Activated CD8-positive, alpha-beta memory T cell treated with anti-CD3 and anti-CD28 coated beads for 4 hours (primary cell): Measurements from ENCODE around the gene MMP23B.
"Not testable (repeated sequence)": the region's sequence is repeated elsewhere in the genome, so short reads cannot be mapped to it uniquely, and the experiment has no call there.

Source experiments
- DNase-seq, 2 donors: peaks; one replicate each; pipeline ENCODE4 v3.0.0-alpha.2; 2020; ENCODE audit warnings: low read depth in 2 of 2

The MMP23B gene

GRCh38 chr1:1666526-1666925 is 34.6 kb downstream of the MMP23B start:
- no peak for DNase-seq

- no peak for DNase-seq
Measured at GRCh38 chr1:1669468-1670440, 37.8 kb downstream of the MMP23B start.

GRCh38 chr1:1670866-1671265 is 38.9 kb downstream of the MMP23B start:
- no peak for DNase-seq

- DNase-seq, result no peak
Measured at GRCh38 chr1:1671365-1672119, 39.6 kb downstream of the MMP23B start.

- no peak for DNase-seq
Measured at GRCh38 chr1:1672181-1672965, 40.4 kb downstream of the MMP23B start.

GRCh38 chr1:1674806-1675205 is 42.8 kb downstream of the MMP23B start:
- not testable (repeated sequence) for DNase-seq

GRCh38 chr1:1675218-1675617 is 43.2 kb downstream of the MMP23B start:
- DNase-seq, result not testable (repeated sequence)

GRCh38 chr1:1676087-1676486 is 44.1 kb downstream of the MMP23B start:
- not testable (repeated sequence) for DNase-seq

- DNase-seq, result peak in 1 of 2 donors; percentile 14
Measured at GRCh38 chr1:1677718-1678580, 46.0 kb downstream of the MMP23B start.

GRCh38 chr1:1678581-1679380 is 46.8 kb downstream of the MMP23B start:
- DNase-seq, result no peak

- DNase-seq, result no peak
Measured at GRCh38 chr1:1680031-1680911, 48.3 kb downstream of the MMP23B start.

GRCh38 chr1:1680912-1681273 is 48.9 kb downstream of the MMP23B start:
- no peak for DNase-seq

GRCh38 chr1:1683104-1683905 is 51.3 kb downstream of the MMP23B start:
- DNase-seq, result no peak
